SIG-M5 (cell line): ENCODE results near the gene WDR17.

Source experiments
- DNase-seq: peaks from one replicate; lab custom pipeline; 2025; lab: John Stamatoyannopoulos, UW

WDR17 gene

DNA sequence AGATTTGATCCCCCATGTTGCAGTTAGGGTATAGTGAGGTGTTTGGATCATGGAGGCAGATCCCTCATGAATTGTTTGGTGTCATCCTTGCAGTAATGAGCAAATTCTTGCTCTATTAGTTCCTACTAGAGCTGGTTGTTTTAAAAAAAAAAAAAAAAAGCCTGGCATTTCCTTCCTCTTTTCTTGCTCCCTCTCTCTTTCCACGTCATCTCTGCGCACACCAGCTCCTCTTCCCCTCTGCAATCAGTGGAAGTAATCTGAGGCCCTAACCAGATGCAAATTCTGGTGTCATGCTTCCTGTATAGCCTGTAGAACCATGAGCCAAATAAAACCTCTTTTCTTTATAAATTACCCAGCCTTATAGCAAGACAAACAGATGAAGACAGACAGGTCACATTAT lies 24.5 kb downstream of the WDR17 start:
- DNase-seq: peak; percentile 3

DNA sequence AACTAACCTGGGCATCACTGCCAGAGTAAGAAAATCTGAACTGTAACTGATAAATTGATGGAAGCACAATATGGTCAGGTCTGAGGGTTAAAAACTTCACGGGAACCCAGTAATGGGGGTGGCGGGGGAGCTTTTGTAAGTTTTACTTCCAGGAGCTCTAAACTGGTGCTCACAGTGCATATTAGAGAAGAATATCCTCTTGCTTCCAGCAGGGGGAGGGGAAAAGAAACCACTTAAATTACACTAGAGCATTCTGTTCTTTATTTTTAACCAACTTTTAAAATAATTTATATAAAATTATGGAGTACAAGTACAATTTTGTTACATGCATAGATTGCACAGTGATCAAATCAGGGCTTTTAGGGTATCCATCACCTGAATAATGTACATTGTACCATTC lies 33.7 kb downstream of the WDR17 start:
- DNase-seq: no peak

- DNase-seq: no peak
Measured at GRCh38 chr4:176102414-176103063, 36.9 kb downstream of the WDR17 start.

DNA sequence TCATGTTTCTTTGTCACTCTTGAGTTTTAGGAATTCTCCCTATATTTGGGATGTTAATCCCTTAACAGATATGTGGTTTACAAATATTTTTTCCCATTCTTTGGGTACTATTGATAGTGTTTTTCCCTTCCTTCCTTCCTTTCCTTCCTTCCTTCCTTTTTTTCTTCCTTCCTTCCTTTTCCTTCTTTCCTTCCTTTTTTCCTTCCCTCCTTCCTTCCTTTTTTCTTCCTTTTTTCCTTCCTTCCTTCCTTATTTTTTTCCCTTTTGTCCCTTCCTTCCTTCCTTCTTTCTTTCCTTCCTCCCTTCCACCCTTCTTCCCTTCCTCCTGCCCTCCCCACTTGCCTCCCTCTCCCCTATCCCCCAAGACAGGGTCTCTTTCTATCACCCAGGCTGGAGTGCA lies 42.1 kb downstream of the WDR17 start:
- no peak for DNase-seq

DNA sequence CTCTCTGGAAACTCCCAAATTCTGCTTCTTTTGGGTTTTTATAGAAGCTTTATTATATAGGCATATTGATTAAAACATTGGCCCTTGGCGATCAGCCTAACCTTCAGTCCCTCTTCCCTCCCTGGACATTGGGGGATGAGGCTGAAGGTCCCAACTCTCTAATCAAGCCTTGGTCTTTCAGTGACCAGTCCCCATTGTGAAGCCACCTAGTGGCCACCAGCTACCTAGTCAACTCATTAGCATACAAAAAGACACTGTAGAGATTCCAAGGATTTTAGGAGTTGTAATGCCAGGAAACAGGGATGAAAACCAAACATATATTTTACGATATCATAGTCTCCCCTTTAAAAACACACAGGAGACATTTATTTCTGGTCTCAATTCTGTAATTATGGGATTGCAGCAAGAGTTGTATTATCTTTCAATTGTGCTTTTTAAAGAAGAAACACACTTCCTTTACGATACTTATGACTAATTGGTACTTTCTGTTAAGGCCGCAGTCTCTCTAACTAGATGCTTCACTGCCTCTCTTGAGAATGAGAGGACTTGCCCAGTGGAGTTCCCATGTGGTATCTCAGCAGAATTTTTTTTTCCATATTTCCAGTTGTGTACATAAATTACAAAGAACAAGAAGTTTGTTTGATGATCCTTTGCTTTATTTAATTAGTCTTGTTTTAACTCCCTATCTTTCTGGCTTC lies 58.2 kb downstream of the WDR17 start:
- DNase-seq: no peak

GRCh38 chr4:176125063-176125462 lies 59.4 kb downstream of the WDR17 start:
- DNase-seq: no peak

DNA sequence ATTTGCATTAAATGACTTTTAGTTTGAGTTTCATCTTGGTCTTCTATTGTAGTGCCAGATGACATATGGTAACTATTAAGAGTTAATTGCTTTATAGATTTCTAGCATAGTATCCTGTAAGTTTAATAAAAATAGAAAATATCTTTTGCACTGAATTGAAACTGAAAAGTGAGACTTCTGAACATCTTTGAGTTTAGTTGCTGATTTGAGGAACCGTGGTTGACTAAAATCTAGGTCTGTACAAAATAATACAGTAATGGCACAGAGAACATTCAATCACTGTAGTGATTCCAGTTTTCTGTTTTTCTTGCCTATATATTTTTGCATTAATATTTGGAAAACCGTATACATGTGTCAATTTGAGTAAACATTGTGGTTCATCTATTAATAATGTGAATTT lies 69.0 kb downstream of the WDR17 start:
- no peak for DNase-seq

- DNase-seq: no peak
Measured at GRCh38 chr4:176137631-176138030, 72.0 kb downstream of the WDR17 start.

DNA sequence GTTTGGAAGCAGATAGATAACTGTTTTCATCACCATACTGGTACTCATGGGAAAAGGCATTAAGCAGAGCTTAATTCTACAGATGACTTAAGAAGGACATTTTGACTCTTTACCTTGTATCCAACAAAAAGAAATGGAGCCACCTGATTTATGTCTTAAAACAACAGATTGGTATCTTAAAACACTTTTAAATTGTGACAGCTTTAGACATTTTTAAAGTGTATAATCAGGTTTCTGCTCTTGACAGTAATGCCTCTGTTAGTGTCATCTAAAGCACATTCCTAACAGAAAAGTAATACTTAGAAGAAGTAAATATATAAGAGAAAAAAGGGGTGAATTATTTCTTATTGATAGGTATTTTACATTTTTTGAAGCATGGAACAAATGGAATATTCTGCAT lies 73.9 kb downstream of the WDR17 start:
- no peak for DNase-seq

DNA sequence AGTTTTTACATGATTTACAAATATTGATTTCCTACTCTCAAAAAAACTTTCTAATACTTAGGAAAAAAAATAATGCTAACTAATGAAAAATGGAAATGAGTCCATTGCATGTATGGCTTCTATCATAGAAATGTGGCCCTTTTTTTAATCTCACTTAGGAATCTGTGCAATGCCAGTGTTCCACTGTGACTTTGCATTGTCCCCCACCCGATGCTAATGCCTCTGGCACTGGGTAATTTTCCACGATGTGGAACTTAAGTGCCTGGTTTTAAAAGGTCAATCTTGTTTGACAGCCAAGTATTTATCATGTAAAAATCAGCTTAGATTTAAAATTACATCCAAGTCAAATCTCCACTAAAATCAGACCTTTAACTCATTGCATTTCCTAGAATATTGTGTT lies 76.6 kb downstream of the WDR17 start:
- no peak for DNase-seq

DNA sequence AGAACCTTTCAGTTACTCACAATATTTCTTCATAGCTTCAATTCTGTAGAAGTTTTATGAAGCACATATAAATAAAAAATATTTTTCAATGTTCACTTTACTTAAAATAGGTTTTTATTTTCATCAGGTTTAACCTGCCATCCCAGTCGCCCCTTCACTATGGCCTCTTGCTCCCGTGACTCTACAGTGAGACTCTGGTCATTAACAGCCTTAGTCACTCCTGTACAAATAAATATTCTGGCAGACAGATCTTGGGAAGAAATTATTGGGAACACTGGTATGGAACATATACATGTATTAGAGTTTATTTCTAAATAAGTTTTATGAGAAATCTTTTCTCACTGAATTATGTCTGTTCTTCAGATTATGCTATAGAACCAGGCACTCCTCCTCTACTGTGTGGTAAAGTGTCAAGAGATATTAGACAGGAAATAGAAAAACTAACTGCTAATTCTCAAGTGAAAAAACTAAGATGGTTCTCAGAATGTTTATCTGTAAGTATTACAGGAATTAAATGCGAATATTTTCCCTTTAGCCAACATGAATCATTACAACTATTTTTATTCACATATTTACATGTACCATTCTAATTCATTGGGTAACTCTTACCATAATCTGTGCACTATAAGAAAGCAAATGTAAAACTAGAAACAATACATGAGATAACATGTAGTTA lies 84.2 kb downstream of the WDR17 start:
- DNase-seq: no peak

GRCh38 chr4:176150356-176150682 lies 84.7 kb downstream of the WDR17 start:
- DNase-seq: no peak

GRCh38 chr4:176150704-176151103 lies 85.1 kb downstream of the WDR17 start:
- DNase-seq: no peak

- DNase-seq: no peak
Measured at GRCh38 chr4:176153124-176153523, 87.5 kb downstream of the WDR17 start.

- DNase-seq: no peak
Measured at GRCh38 chr4:176156656-176157055, 91.0 kb downstream of the WDR17 start.

GRCh38 chr4:176163041-176163440 lies 97.4 kb downstream of the WDR17 start:
- no peak for DNase-seq

- no peak for DNase-seq
Measured at GRCh38 chr4:176185051-176185450, 119.4 kb downstream of the WDR17 start.

- DNase-seq: no peak
Measured at GRCh38 chr4:176186067-176186466, 120.4 kb downstream of the WDR17 start.

- DNase-seq: no peak
Measured at GRCh38 chr4:176186671-176187395, 121.2 kb downstream of the WDR17 start.

GRCh38 chr4:176187624-176188023 lies 122.0 kb downstream of the WDR17 start:
- DNase-seq: no peak

DNA sequence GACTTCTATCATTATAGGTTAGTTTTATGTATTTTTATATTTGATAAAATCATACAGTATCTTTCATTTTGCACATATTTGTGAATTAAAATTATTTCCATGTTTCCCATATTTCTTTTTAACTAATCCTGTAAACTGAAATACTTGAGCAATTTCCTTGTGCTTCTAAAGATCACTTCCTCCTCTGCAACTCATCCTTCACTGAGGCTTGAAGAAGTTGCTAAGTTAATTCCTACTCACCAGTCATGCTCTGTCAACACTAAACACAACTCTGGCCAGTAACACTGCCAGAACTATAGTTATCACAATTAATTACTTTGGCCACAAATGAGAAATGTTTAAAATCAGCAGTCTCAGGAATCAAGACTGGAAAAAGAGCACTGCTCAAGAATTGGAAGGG lies 123.0 kb downstream of the WDR17 start:
- no peak for DNase-seq

GRCh38 chr4:176189891-176190795 lies 124.5 kb downstream of the WDR17 start:
- DNase-seq: no peak
